KMS-11 (cell line): ENCODE measurements around the gene PARVG.

Experiments used
- H2AFZ ChIP-seq: fragments of 200-600 bp; sonication (generic); 2 replicates; pipeline ENCODE4 v1.6.1; 2016; ENCODE audit warnings: antibody characterized with exemption, mixed run types, low read depth
- H3K27ac ChIP-seq: fragments of 200-600 bp; sonication (generic); 2 replicates; pipeline ENCODE4 v1.6.1; 2016; ENCODE audit warnings: mild to moderate bottlenecking, mixed run types
- H3K27me3 ChIP-seq: fragments of 200-600 bp; sonication (generic); 2 replicates; pipeline ENCODE4 v1.6.1; 2017; ENCODE audit warnings: mild to moderate bottlenecking, low read depth, mixed run types, moderate library complexity; ENCODE audit not compliant: insufficient read depth
- H3K36me3 ChIP-seq: fragments of 200-600 bp; sonication (generic); 2 replicates; pipeline ENCODE4 v1.6.1; 2017; ENCODE audit warnings: mild to moderate bottlenecking, mixed run types; ENCODE audit not compliant: insufficient read depth
- H3K4me1 ChIP-seq: fragments of 200-600 bp; sonication (generic); 2 replicates; pipeline ENCODE4 v1.6.1; 2016; ENCODE audit warnings: mild to moderate bottlenecking, low read depth, mixed run types; ENCODE audit not compliant: poor library complexity, severe bottlenecking
- H3K4me2 ChIP-seq: fragments of 200-600 bp; sonication (generic); 2 replicates; pipeline ENCODE4 v1.7.0; 2016; ENCODE audit warnings: mild to moderate bottlenecking, mixed run types
- H3K4me3 ChIP-seq: fragments of 200-600 bp; sonication (generic); IDR thresholded peaks from 2 replicates; pipeline ENCODE4 v1.6.1; 2017; ENCODE audit warnings: low read depth, low read length, mixed read lengths; ENCODE audit not compliant: insufficient read depth
- H3K79me2 ChIP-seq: fragments of 200-600 bp; sonication (generic); 2 replicates; pipeline ENCODE4 v1.6.1; 2016; ENCODE audit warnings: low read depth, mixed run types; ENCODE audit not compliant: insufficient read depth
- H3K9ac ChIP-seq: fragments of 200-600 bp; sonication (generic); 2 replicates; pipeline ENCODE4 v1.6.1; 2016; ENCODE audit warnings: mild to moderate bottlenecking, mixed run types
- H4K20me1 ChIP-seq: fragments of 200-600 bp; sonication (generic); 2 replicates; pipeline ENCODE4 v1.6.1; 2016; ENCODE audit warnings: mild to moderate bottlenecking, mixed run types; ENCODE audit not compliant: insufficient read depth
- TF ChIP-seq, protein P1 (sequence below): fragments of 200-600 bp; sonication (generic); conservative IDR thresholded peaks from 2 replicates; pipeline ENCODE4 v1.6.1; 2017; ENCODE audit warnings: low read depth, mild to moderate bottlenecking, antibody characterized with exemption, low read length, moderate library complexity, mixed read lengths

The PARVG gene

DNA sequence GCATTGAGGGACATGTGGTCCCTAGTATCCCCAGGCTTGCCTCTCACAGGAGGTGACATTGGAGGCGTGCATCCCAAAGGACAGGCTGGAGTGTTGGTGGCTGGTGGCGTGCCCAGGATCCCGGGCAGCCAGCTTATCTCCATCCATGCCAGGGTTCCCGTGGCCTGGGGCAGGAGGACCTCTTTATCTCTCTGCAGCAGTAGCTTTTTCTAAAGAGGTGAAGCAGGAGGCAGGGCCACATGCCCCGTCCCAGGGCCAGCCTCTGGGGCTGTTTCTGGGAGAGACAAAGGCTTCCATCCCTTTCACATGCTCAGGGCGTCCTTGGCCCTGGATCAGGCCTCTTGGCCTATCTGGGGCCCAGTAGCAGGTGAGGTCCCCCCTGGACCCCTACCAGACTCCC is 19.7 kb downstream of the PARVG start:
- Histone ChIP-seq H3K4me2 (no peak overlapping the region), H3K79me2 (no peaks in the 10 kb centered on the region), H2AFZ (no peak overlapping the region), H3K27me3 (peaks cover 8% of the 10 kb centered on the region; the same call in 1 of the 2 replicates), H3K4me3 (no peak overlapping the region), H3K27ac (no peak overlapping the region), H3K9ac (no peak overlapping the region), H3K4me1 (no peaks in the 10 kb centered on the region), H4K20me1 (no peaks in the 10 kb centered on the region), H3K36me3 (no peaks in the 10 kb centered on the region)
- TF ChIP-seq, protein P1, sequence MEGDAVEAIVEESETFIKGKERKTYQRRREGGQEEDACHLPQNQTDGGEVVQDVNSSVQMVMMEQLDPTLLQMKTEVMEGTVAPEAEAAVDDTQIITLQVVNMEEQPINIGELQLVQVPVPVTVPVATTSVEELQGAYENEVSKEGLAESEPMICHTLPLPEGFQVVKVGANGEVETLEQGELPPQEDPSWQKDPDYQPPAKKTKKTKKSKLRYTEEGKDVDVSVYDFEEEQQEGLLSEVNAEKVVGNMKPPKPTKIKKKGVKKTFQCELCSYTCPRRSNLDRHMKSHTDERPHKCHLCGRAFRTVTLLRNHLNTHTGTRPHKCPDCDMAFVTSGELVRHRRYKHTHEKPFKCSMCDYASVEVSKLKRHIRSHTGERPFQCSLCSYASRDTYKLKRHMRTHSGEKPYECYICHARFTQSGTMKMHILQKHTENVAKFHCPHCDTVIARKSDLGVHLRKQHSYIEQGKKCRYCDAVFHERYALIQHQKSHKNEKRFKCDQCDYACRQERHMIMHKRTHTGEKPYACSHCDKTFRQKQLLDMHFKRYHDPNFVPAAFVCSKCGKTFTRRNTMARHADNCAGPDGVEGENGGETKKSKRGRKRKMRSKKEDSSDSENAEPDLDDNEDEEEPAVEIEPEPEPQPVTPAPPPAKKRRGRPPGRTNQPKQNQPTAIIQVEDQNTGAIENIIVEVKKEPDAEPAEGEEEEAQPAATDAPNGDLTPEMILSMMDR: no peak

DNA sequence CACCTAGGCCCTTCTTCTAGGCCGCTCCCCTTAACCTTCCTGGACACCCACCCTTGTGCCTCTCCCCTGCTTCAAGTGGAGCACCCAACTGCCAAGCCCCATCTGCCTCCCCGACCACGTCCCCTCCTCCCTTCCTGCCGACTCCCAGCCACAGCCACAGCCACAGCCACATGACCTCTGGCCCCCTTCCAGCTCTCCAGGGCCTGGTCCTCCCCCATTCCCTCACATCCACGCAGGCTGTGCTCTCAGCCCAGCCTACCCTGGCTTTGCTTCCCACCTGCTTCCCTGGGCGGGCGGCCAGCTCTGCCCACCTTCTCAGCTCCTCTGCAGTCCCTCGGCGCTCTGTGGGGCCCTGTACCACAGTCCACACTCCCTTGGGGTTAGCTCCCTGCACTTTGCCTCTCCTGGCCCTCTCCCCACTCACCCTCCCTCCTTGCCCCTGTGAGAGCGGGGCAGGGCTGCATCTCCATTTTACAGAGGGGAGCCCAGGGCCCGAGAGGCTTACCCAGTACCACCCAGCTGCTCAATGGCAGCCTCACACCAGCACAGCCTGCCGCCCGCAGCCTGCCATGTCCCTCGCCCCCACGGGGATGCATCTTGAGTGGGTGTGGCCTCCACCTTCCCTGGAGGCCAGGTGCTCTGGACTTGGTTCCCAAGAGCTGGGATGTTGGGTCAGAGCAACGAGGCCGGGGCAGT is 20.3 kb downstream of the PARVG start:
- Histone ChIP-seq H3K9ac (no peak overlapping the region), H3K27ac (no peak overlapping the region), H4K20me1 (no peaks in the 10 kb centered on the region), H3K4me1 (no peaks in the 10 kb centered on the region), H3K4me3 (no peak overlapping the region), H3K27me3 (peaks cover 8% of the 10 kb centered on the region; the same call in 1 of the 2 replicates), H3K36me3 (no peaks in the 10 kb centered on the region), H3K79me2 (no peaks in the 10 kb centered on the region), H3K4me2 (no peak overlapping the region), H2AFZ (no peak overlapping the region)
- TF ChIP-seq, protein P1: no peak

DNA sequence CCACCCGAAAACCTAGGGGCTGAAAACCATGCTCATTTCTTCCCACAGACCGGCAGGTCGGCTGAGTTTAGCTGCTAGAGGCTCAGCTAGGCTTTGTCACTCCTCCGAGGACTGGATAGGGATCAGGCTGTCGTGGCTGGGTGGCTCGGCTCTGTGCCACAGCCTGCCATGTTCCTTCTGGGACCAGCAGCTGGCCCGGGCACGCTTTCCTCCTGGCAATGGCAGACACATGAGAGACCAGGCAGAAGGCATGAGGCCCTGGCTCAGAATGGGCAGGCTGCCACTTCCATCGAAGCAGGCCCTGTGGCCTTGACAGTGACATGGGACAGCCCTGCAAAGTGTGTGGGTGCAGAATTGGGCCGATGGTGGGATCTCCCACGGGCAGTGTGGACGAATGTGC is 20.9 kb downstream of the PARVG start:
- Histone ChIP-seq H3K4me3 (no peak overlapping the region), H3K4me2 (no peak overlapping the region), H3K9ac (no peak overlapping the region), H3K27ac (no peak overlapping the region), H4K20me1 (no peaks in the 10 kb centered on the region), H3K36me3 (no peaks in the 10 kb centered on the region), H2AFZ (no peak overlapping the region), H3K27me3 (peaks cover 8% of the 10 kb centered on the region; the same call in 1 of the 2 replicates), H3K79me2 (no peaks in the 10 kb centered on the region), H3K4me1 (no peaks in the 10 kb centered on the region)
- TF ChIP-seq, protein P1: no peak

DNA sequence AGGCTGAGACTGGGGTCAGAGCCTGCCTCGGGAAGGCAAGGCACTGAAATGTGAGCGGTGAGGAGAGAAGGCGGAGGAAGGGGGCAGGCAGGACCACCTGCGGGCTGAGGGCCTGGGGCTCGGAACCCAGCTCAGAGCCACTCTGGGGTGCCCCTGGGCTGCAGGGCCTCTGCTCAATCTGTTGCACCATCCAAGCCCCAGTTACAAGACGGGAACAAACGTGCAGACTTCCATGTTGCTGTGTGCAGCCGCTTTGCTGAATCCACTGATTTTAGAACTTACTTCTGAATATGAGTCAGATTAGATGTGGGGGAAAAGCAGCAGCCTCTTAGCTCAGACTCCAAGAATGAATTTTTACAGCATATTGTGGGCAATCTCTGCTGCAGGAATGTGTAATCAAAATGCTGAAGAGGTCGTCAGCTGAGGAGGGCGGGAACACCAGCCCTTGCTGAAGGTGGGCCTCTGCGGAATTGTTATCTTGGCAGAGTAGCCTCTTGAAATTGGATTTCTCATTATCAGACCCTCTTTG is 21.6 kb downstream of the PARVG start:
- Histone ChIP-seq H3K79me2 (no peaks in the 10 kb centered on the region), H3K4me3 (no peak overlapping the region), H3K4me2 (no peak overlapping the region), H3K27me3 (peaks cover 8% of the 10 kb centered on the region; the same call in 1 of the 2 replicates), H4K20me1 (no peaks in the 10 kb centered on the region), H3K36me3 (no peaks in the 10 kb centered on the region), H3K9ac (no peak overlapping the region), H3K27ac (no peak overlapping the region), H2AFZ (no peak overlapping the region), H3K4me1 (no peaks in the 10 kb centered on the region)
- TF ChIP-seq, protein P1: no peak
